Fibroblast of lung (primary cell): ENCODE measurements around the gene MICU1.

ENCODE experiments used
- EZH2 ChIP-seq: IDR thresholded peaks from 2 replicates; pipeline ENCODE4 v1.5.1; 2012; ENCODE audit warnings: low read length, control low read depth, mild to moderate bottlenecking; ENCODE audit errors: missing control alignments
- TF ChIP-seq, protein P1 (sequence below), 2 donors: IDR thresholded peaks in 1 of 2; conservative IDR thresholded peaks in 1 of 2; 1 replicate in 1 of 2; 2 replicates in 1 of 2; pipeline ENCODE4 v1.5.1; 2011 to 2012; ENCODE audit warnings: low read length in 2 of 2, control low read depth in 1 of 2, inconsistent platforms in 1 of 2, low read depth in 1 of 2, mild to moderate bottlenecking in 1 of 2

- TF ChIP-seq, protein P1, sequence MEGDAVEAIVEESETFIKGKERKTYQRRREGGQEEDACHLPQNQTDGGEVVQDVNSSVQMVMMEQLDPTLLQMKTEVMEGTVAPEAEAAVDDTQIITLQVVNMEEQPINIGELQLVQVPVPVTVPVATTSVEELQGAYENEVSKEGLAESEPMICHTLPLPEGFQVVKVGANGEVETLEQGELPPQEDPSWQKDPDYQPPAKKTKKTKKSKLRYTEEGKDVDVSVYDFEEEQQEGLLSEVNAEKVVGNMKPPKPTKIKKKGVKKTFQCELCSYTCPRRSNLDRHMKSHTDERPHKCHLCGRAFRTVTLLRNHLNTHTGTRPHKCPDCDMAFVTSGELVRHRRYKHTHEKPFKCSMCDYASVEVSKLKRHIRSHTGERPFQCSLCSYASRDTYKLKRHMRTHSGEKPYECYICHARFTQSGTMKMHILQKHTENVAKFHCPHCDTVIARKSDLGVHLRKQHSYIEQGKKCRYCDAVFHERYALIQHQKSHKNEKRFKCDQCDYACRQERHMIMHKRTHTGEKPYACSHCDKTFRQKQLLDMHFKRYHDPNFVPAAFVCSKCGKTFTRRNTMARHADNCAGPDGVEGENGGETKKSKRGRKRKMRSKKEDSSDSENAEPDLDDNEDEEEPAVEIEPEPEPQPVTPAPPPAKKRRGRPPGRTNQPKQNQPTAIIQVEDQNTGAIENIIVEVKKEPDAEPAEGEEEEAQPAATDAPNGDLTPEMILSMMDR (conservative IDR thresholded peaks at IDR 0.05 in 1 of 2, IDR thresholded peaks at IDR 0.05 in 1 of 2; ENCODE audit: low read depth in 1 of 2, low read length in 2 of 2), result no peak
- no peak for TF ChIP-seq EZH2
These were observed 122.0 kb downstream of the MICU1 start for GRCh38 chr10:72503694-72504438.
